Stimulated activated CD8-positive, alpha-beta memory T cell treated with anti-CD3 and anti-CD28 coated beads, Interleukin-4, amount 100 ng/mL, for 4 hours (primary cell): ENCODE data around the gene KRT86.

Source experiments
- DNase-seq, 2 donors: peaks; one replicate each; pipeline ENCODE4 v3.0.0-alpha.2; 2020; ENCODE audit warnings: low read depth in 2 of 2, low spot score in 1 of 2

The KRT86 gene

GRCh38 chr12:52355176-52355575, 80.7 kb downstream of the KRT86 start:
- DNase-seq: no peak

DNA sequence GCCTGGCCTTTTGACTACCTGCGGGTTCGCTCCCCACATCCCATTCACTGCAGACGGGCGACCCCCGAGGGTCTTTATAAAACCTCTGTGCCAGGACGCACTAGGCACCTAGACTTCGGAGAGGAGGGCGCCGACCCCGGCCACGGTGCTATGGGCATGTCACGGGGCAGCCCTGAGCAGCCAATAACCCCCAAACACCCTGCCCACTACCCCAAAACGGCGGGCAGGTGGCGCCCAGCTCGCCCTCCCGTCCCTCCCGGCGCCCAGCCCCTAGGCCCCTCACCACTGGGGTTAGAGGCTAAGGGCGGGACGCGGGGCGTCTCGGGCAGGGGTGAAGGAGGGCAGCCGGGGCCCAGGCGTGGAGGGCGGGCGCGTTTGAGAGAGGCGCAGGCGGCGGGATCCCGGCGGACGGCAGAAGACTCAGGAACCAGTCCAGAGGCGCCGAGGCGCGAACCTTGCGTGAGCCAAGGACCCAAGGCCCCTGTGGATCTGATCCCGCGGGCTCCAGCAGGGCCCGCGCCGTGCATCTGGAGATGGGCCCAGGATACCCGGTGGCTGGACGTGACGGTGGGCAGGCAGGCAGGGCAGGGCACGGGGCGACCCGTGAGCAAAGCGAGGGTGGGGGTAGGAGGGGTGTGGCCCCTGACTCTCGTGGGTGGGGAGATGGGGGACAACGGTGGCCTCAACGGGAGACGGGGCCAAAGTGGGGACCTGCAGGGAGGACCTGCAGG, 81.8 kb downstream of the KRT86 start:
- no peak for DNase-seq

- no peak for DNase-seq
Observed at GRCh38 chr12:52356762-52357580, 82.5 kb downstream of the KRT86 start.
